ENCODE measurements around the gene RAPGEFL1.

RAPGEFL1 gene

GRCh38 chr17:40167685-40168261 lies 9.5 kb upstream of the RAPGEFL1 start:
- H3K27ac ChIP-seq = peak overlapping the region; percentile 36
- TF ChIP-seq CTCF (conservative IDR thresholded peaks at IDR 0.05) = no peak

- TF ChIP-seq CTCF (conservative IDR thresholded peaks at IDR 0.05) = peak; percentile 90
- H3K27ac ChIP-seq = peak overlapping the region; percentile 36
Observed at GRCh38 chr17:40168262-40168832, 8.9 kb upstream of the RAPGEFL1 start.

- TF ChIP-seq CTCF (conservative IDR thresholded peaks at IDR 0.05) = no peak
- H3K27ac ChIP-seq = no peak overlapping the region
Observed at GRCh38 chr17:40170325-40170724, 6.9 kb upstream of the RAPGEFL1 start.

- no peak overlapping the region for H3K27ac ChIP-seq
- TF ChIP-seq CTCF (conservative IDR thresholded peaks at IDR 0.05) = no peak
Observed at GRCh38 chr17:40171750-40172149, 5.5 kb upstream of the RAPGEFL1 start.

GRCh38 chr17:40173091-40173777 lies 4.0 kb upstream of the RAPGEFL1 start:
- no peak for TF ChIP-seq CTCF (conservative IDR thresholded peaks at IDR 0.05)
- H3K27ac ChIP-seq = no peak overlapping the region

GRCh38 chr17:40173778-40174135 lies 3.5 kb upstream of the RAPGEFL1 start:
- no peak overlapping the region for H3K27ac ChIP-seq

More at GRCh38 chr17:40173778-40174135, 3.5 kb upstream of the RAPGEFL1 start:
- no peak for TF ChIP-seq CTCF (conservative IDR thresholded peaks at IDR 0.05)
